H1 (cell line): ENCODE measurements around the gene RALGAPA2. TPM values are rescaled to one million over a fixed set of nuclear protein-coding genes. Genes with fewer than 3 reads are reported as not detected.

Source experiments
- CTCF ChIA-PET: fragments of 300-600 bp; sonication (Branson Sonifier 250); formaldehyde crosslinking; loops from one replicate; lab custom pipeline; 2021; ENCODE audit not compliant: partially characterized antibody; lab: Charles Lee
- POLR2A ChIA-PET: fragments of 300-600 bp; sonication (Branson Sonifier 250); formaldehyde crosslinking; loops from one replicate; lab custom pipeline; 2021; ENCODE audit warnings: inconsistent platforms; ENCODE audit not compliant: partially characterized antibody; lab: Charles Lee
- DNase-seq, 2 experiments: peaks; one replicate each; pipeline versions ENCODE4 v3.0.0 to v3.0.0-alpha.2; 2010 to 2022; ENCODE audit warnings: low spot score in 2 of 2, low read depth in 1 of 2, mixed read lengths in 1 of 2
- FAIRE-seq: peaks from 2 replicates; lab custom pipeline; 2011; peaks lifted over from hg19 to GRCh38; lab: Jason Lieb, UNC
- H2AFZ ChIP-seq: 2 replicates; pipeline ENCODE4 v1.8.1; 2012; ENCODE audit warnings: low read length, inconsistent platforms
- H2AK5ac ChIP-seq: 2 replicates; pipeline ENCODE4 v1.6.1; 2013; ENCODE audit warnings: low read depth, low read length
- H2BK120ac ChIP-seq: replicated peaks from 2 replicates; pipeline ENCODE3; 2013; ENCODE audit warnings: low read depth, low read length, inconsistent platforms
- H2BK12ac ChIP-seq: 2 replicates; pipeline ENCODE4 v1.6.1; 2013; ENCODE audit warnings: low read depth, low read length
- H2BK15ac ChIP-seq: 2 replicates; pipeline ENCODE4 v1.6.1; 2013; ENCODE audit warnings: low read length
- H2BK20ac ChIP-seq: 2 replicates; pipeline ENCODE4 v1.6.1; 2013; ENCODE audit warnings: low read length
- H2BK5ac ChIP-seq: 2 replicates; pipeline ENCODE4 v1.6.1; 2013; ENCODE audit warnings: low read depth, low read length
- H3K14ac ChIP-seq: 2 replicates; pipeline ENCODE4 v1.6.1; 2013; ENCODE audit warnings: inconsistent platforms; ENCODE audit not compliant: insufficient read length
- H3K18ac ChIP-seq: 2 replicates; pipeline ENCODE4 v1.6.1; 2013; ENCODE audit warnings: low read length; ENCODE audit errors: extremely low read depth
- H3K23ac ChIP-seq: 2 replicates; pipeline ENCODE4 v1.6.1; 2013; ENCODE audit warnings: inconsistent platforms; ENCODE audit not compliant: insufficient read length
- H3K23me2 ChIP-seq: 2 replicates; pipeline ENCODE4 v1.6.1; 2013; ENCODE audit warnings: low read depth, low read length
- H3K27ac ChIP-seq: 2 replicates; pipeline ENCODE4 v1.6.1; 2011; ENCODE audit warnings: low read depth, low read length, inconsistent platforms
- H3K27me3 ChIP-seq, 4 experiments: replicated peaks in 1 of 4; 1 replicate in 1 of 4; 2 replicates in 3 of 4; pipeline versions ENCODE4 v1.6.1 to v1.8.1; 2011 to 2013; ENCODE audit warnings: low read length in 3 of 4, mild to moderate bottlenecking in 3 of 4, inconsistent platforms in 2 of 4, mixed read lengths in 2 of 4, moderate library complexity in 1 of 4; ENCODE audit not compliant: control insufficient read depth in 3 of 4, insufficient read depth in 3 of 4; ENCODE audit errors: extremely low read depth in 1 of 4
- H3K36me3 ChIP-seq, 4 experiments: 2 replicates each; pipeline versions ENCODE4 v1.6.1 to v1.8.1; 2011 to 2013; ENCODE audit warnings: mild to moderate bottlenecking in 4 of 4, low read length in 3 of 4, moderate library complexity in 2 of 4, control low read depth in 1 of 4, inconsistent platforms in 1 of 4; ENCODE audit not compliant: insufficient read depth in 4 of 4, control insufficient read depth in 2 of 4
- H3K4ac ChIP-seq: replicated peaks from 2 replicates; pipeline ENCODE3; 2013; ENCODE audit warnings: low read length, low read depth, mixed read lengths, inconsistent platforms; ENCODE audit not compliant: insufficient read length
- H3K4me1 ChIP-seq, 4 experiments: replicated peaks in 1 of 4; 1 replicate in 1 of 4; 2 replicates in 3 of 4; pipeline versions ENCODE4 v1.6.1 to v1.8.1; 2011 to 2013; ENCODE audit warnings: low read length in 3 of 4, inconsistent platforms in 2 of 4, mixed read lengths in 1 of 4; ENCODE audit not compliant: insufficient read depth in 4 of 4, control insufficient read depth in 3 of 4
- H3K4me2 ChIP-seq, 2 experiments: 2 replicates each; pipeline versions ENCODE4 v1.6.1 to v1.8.1; 2011 to 2013; ENCODE audit warnings: low read depth in 2 of 2, low read length in 2 of 2, control low read depth in 1 of 2, inconsistent platforms in 1 of 2, mild to moderate bottlenecking in 1 of 2; ENCODE audit not compliant: insufficient read depth in 1 of 2
- H3K4me3 ChIP-seq, 4 experiments: fragments of 200-600, 300-600 bp in 1 of 4; sonication (generic), shearing (Covaris generic), sonication (Bioruptor Twin) in 1 of 4; 2 replicates each; pipeline versions ENCODE4 v1.5.1 to v1.8.1; 2011 to 2016; ENCODE audit warnings: low read length in 4 of 4, low read depth in 3 of 4, control low read depth in 2 of 4, inconsistent platforms in 2 of 4, mild to moderate bottlenecking in 2 of 4, mixed read lengths in 1 of 4, moderate library complexity in 1 of 4; ENCODE audit not compliant: insufficient read depth in 2 of 4; ENCODE audit errors: extremely low read depth in 1 of 4
- H3K56ac ChIP-seq: replicated peaks from 2 replicates; pipeline ENCODE3; 2013; ENCODE audit warnings: low read depth, mild to moderate bottlenecking, mixed read lengths, low read length, inconsistent platforms; ENCODE audit not compliant: insufficient read length
- H3K79me1 ChIP-seq: 2 replicates; pipeline ENCODE4 v1.6.1; 2013; ENCODE audit warnings: low read depth, low read length, control low read depth
- H3K79me2 ChIP-seq, 2 experiments: 2 replicates each; pipeline versions ENCODE4 v1.6.1 to v1.8.1; 2012 to 2013; ENCODE audit warnings: low read length in 2 of 2, mild to moderate bottlenecking in 2 of 2, inconsistent platforms in 1 of 2; ENCODE audit not compliant: insufficient read depth in 2 of 2, control insufficient read depth in 1 of 2
- H3K9ac ChIP-seq, 4 experiments: replicated peaks in 1 of 4; 1 replicate in 1 of 4; 2 replicates in 3 of 4; pipeline versions ENCODE4 v1.6.1 to v1.8.1; 2011 to 2013; ENCODE audit warnings: low read depth in 3 of 4, low read length in 3 of 4, control low read depth in 2 of 4, mild to moderate bottlenecking in 2 of 4, moderate library complexity in 2 of 4, inconsistent platforms in 1 of 4; ENCODE audit errors: extremely low read depth in 1 of 4
- H3K9me3 ChIP-seq, 2 experiments: 2 replicates each; pipeline versions ENCODE4 v1.6.1 to v1.8.1; 2012 to 2013; ENCODE audit warnings: mild to moderate bottlenecking in 2 of 2, moderate library complexity in 2 of 2, control low read depth in 1 of 2, inconsistent platforms in 1 of 2, low read depth in 1 of 2, low read length in 1 of 2, mixed read lengths in 1 of 2; ENCODE audit not compliant: insufficient read depth in 2 of 2
- H4K20me1 ChIP-seq, 2 experiments: replicated peaks in 1 of 2; 2 replicates each; pipeline versions ENCODE3 to v1.8.1; 2011 to 2013; ENCODE audit warnings: inconsistent platforms in 2 of 2, low read length in 2 of 2, mild to moderate bottlenecking in 1 of 2; ENCODE audit not compliant: insufficient read depth in 2 of 2, control insufficient read depth in 1 of 2
- H4K5ac ChIP-seq: 2 replicates; pipeline ENCODE4 v1.6.1; 2013; ENCODE audit warnings: low read length, low read depth, mixed read lengths, inconsistent platforms; ENCODE audit not compliant: insufficient read length
- H4K8ac ChIP-seq: 2 replicates; pipeline ENCODE4 v1.8.0; 2013; ENCODE audit warnings: mild to moderate bottlenecking, moderate library complexity, low read length, inconsistent platforms; ENCODE audit not compliant: insufficient read depth; ENCODE audit errors: extremely low read depth
- H4K91ac ChIP-seq: replicated peaks from 2 replicates; pipeline ENCODE3; 2013; ENCODE audit warnings: low read length, mixed read lengths, inconsistent platforms; ENCODE audit not compliant: insufficient read length
- CBX5 ChIP-seq: fragments of 300-800, 300-1000 bp; sonication (generic); IDR thresholded peaks from 2 replicates; pipeline ENCODE4 v1.7.1; 2016; ENCODE audit warnings: antibody characterized with exemption, low read length, low read depth
- CTCF ChIP-seq, 3 experiments: IDR thresholded peaks; 1 replicate in 2 of 3; 2 replicates in 1 of 3; pipeline versions ENCODE4 v1.5.1 to v1.6.1; 2011; ENCODE audit warnings: low read length in 3 of 3, mild to moderate bottlenecking in 3 of 3, inconsistent platforms in 2 of 3, low read depth in 1 of 3, moderate library complexity in 1 of 3; ENCODE audit not compliant: insufficient read depth in 1 of 3; ENCODE audit errors: control extremely low read depth in 1 of 3
- EGR1 ChIP-seq: IDR thresholded peaks from 2 replicates; pipeline ENCODE4 v1.6.1; 2011; ENCODE audit warnings: low read depth, low read length, borderline replicate concordance
- HDAC2 ChIP-seq, 2 experiments: fragments of 300-600 bp in 1 of 2; sonication (generic) in 1 of 2; IDR thresholded peaks; 2 replicates each; pipeline ENCODE4 v1.6.1; 2011 to 2012; ENCODE audit warnings: low read depth in 2 of 2, low read length in 2 of 2, mild to moderate bottlenecking in 2 of 2, moderate library complexity in 2 of 2, borderline replicate concordance in 1 of 2, inconsistent platforms in 1 of 2
- MAFK ChIP-seq: IDR thresholded peaks from 2 replicates; pipeline ENCODE4 v1.6.1; 2012; ENCODE audit warnings: low read depth, mild to moderate bottlenecking, improper control_type of control experiment, low read length
- RXRA ChIP-seq: IDR thresholded peaks from 2 replicates; pipeline ENCODE4 v1.6.1; 2011; ENCODE audit warnings: low read depth, mild to moderate bottlenecking, low read length, moderate library complexity; ENCODE audit not compliant: insufficient read depth
- YY1 ChIP-seq: IDR thresholded peaks from 2 replicates; pipeline ENCODE4 v1.6.1; 2011; ENCODE audit warnings: low read depth, mild to moderate bottlenecking, low read length
- ZNF274 ChIP-seq: IDR thresholded peaks from 2 replicates; pipeline ENCODE4 v1.7.0; 2012; ENCODE audit warnings: low read length, borderline replicate concordance; ENCODE audit errors: extremely low read depth
- WGBS, 2 experiments: shearing (Covaris generic) in 1 of 2; methylation state at CpG; one replicate each; pipeline versions ENCODE4 v1.1.6 to v1.1.7; 2013 to 2015; ENCODE audit warnings: low lambda C conversion rate in 2 of 2, mixed read lengths in 2 of 2, inconsistent platforms in 1 of 2, low coverage in 1 of 2, missing lambda C conversion rate in 1 of 2; ENCODE audit not compliant: insufficient replicate concordance in 2 of 2, insufficient coverage in 1 of 2, insufficient read length in 1 of 2; ENCODE audit errors: extremely low coverage in 1 of 2, missing lambda C conversion rate in 1 of 2; 5-methylcytosine and 5-hydroxymethylcytosine counted together
- polyA plus RNA-seq, 7 experiments: library from polyadenylated mRNA; depleted of rRNA in 3 of 7; stranded (reverse) in 5 of 7; unstranded in 2 of 7; fragments of >200 nt in 5 of 7; fragments of 200-250 nt in 2 of 7; gene quantifications; 1 replicate in 5 of 7; 2 replicates in 1 of 7; 4 replicates in 1 of 7; pipeline versions ENCODE4 v1.2.1 to v1.2.3, GENCODE V29; 2011 to 2013; ENCODE audit warnings: missing spikeins in 2 of 7, mixed read lengths in 2 of 7
- total RNA-seq: library from RNA; stranded (reverse); fragmentation: NEBNext Ultra II Directional; extraction: Animal tissue kit (Norgen Biotek cat#: 25700); gene quantifications from 2 replicates; pipeline ENCODE4 v1.2.1, GENCODE V29; 2021
- TF ChIP-seq, protein P1 (sequence below): IDR thresholded peaks from 2 replicates; pipeline ENCODE4 v1.6.1; 2012; ENCODE audit warnings: low read length, inconsistent platforms

Gene RALGAPA2
- total and polyA plus RNA-seq, 2 of the 8 experiments (the other 6 are each of a cell fraction or from before 2014, with no cell fraction given): 5.1 to 25.5 TPM

DNA sequence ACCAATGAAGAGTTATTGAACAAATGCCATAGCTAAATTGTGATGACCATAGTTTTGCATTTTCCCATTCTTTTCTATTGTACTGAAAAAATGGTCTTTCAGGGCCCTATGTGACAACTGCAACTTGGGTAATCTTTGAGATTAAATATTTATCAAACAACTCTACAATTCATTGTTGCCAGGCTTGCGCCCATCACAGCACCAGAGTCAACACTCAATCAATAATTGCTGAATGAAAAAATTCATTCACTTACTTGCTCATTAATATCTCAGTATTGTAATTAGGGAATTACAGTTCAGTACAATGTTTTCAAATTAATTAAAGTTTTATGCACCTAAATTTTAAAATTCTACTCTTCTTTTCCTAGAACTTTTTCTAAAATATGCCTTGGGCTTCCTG is 7.7 kb upstream of the RALGAPA2 start:
- WGBS, 2 experiments: 88% methylated on average over 1 of the region's 1 CpG; no CpG with 5 or more reads in 1 of the 2 experiments
- DNase-seq: no peak
- CTCF ChIA-PET: no interaction called here

More for the DNA sequence above, 7.7 kb upstream of the RALGAPA2 start:
- H4K5ac ChIP-seq: no peak overlapping the region
- H3K79me2 ChIP-seq: no peaks in the 10 kb centered on the region
- no peaks in the 10 kb centered on the region for H3K23me2 ChIP-seq
- H2BK15ac ChIP-seq: no peak overlapping the region
- H4K91ac ChIP-seq: no peak overlapping the region
- H3K4me3 ChIP-seq: no peak overlapping the region
- no peak overlapping the region for H3K4me2 ChIP-seq
- H3K18ac ChIP-seq: no peak overlapping the region
- H2AFZ ChIP-seq: no peak overlapping the region
- no peaks in the 10 kb centered on the region for H3K79me1 ChIP-seq
- POLR2A ChIA-PET: no interaction called here
- TF ChIP-seq, protein P1, sequence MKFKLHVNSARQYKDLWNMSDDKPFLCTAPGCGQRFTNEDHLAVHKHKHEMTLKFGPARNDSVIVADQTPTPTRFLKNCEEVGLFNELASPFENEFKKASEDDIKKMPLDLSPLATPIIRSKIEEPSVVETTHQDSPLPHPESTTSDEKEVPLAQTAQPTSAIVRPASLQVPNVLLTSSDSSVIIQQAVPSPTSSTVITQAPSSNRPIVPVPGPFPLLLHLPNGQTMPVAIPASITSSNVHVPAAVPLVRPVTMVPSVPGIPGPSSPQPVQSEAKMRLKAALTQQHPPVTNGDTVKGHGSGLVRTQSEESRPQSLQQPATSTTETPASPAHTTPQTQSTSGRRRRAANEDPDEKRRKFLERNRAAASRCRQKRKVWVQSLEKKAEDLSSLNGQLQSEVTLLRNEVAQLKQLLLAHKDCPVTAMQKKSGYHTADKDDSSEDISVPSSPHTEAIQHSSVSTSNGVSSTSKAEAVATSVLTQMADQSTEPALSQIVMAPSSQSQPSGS: no peak
- TF ChIP-seq CBX5 (no peak), ZNF274 (no peak), HDAC2 (IDR thresholded peaks at IDR 0.05; ENCODE audit: borderline replicate concordance in 1 of 2, low read depth in 2 of 2, low read length in 2 of 2) (no peak), CTCF (IDR thresholded peaks at IDR 0.05; ENCODE audit: control extremely low read depth in 1 of 3, insufficient read depth in 1 of 3, low read depth in 1 of 3, low read length in 3 of 3) (no peak), EGR1 (no peak), MAFK (no peak), RXRA (no peak), YY1 (no peak)
- H4K8ac ChIP-seq: no peak overlapping the region
- no peak overlapping the region for H3K4ac ChIP-seq
- no peak overlapping the region for H2BK20ac ChIP-seq
- no peaks in the 10 kb centered on the region for H3K36me3 ChIP-seq
- H3K9ac ChIP-seq: no peak overlapping the region
- FAIRE-seq: no peak
- H3K27me3 ChIP-seq: no peaks in the 10 kb centered on the region
- no peaks in the 10 kb centered on the region for H3K9me3 ChIP-seq
- H3K27ac ChIP-seq: no peak overlapping the region
- H2BK5ac ChIP-seq: no peak overlapping the region
- no peak overlapping the region for H2BK12ac ChIP-seq
- H3K4me1 ChIP-seq: no peaks in the 10 kb centered on the region
- H4K20me1 ChIP-seq: no peaks in the 10 kb centered on the region
- no peak overlapping the region for H2BK120ac ChIP-seq
- H2AK5ac ChIP-seq: no peak overlapping the region
- no peak overlapping the region for H3K23ac ChIP-seq
- H3K56ac ChIP-seq: no peak overlapping the region
- H3K14ac ChIP-seq: no peak overlapping the region
